Measurements from ENCODE around the gene FAM156A.
A peak's percentile ranks its signal among the peaks of the same experiment; 100 is the strongest.
"Not testable (repeated sequence)": the region's sequence is repeated elsewhere in the genome, so short reads cannot be mapped to it uniquely, and the experiment has no call there.

The FAM156A gene

GRCh38 chrX:52966993-52967738, 8.8 kb upstream of the FAM156A start:
- not testable (repeated sequence) for DNase-seq (ENCODE audit: low read depth in 3 of 3)

GRCh38 chrX:52958961-52959360, 643 bp upstream of the FAM156A start:
- not testable (repeated sequence) for DNase-seq (ENCODE audit: low read depth in 3 of 3)

- DNase-seq (ENCODE audit: low read depth in 3 of 3), result not testable (repeated sequence)
These were observed 8.4 kb downstream of the FAM156A start for GRCh38 chrX:52949884-52950283.

GRCh38 chrX:52949325-52949724, 9.0 kb downstream of the FAM156A start:
- DNase-seq (ENCODE audit: low read depth in 3 of 3), result not testable (repeated sequence)

GRCh38 chrX:52948265-52948664, 10.1 kb downstream of the FAM156A start:
- DNase-seq (ENCODE audit: low read depth in 3 of 3), result not testable (repeated sequence)

GRCh38 chrX:52947501-52947900, 10.8 kb downstream of the FAM156A start:
- not testable (repeated sequence) for DNase-seq (ENCODE audit: low read depth in 3 of 3)

GRCh38 chrX:52945838-52946494, 12.4 kb downstream of the FAM156A start:
- DNase-seq (ENCODE audit: low read depth in 3 of 3), result not testable (repeated sequence)

- DNase-seq (ENCODE audit: low read depth in 3 of 3), result not testable (repeated sequence)
These were observed 16.6 kb downstream of the FAM156A start for GRCh38 chrX:52941728-52942127.

GRCh38 chrX:52940704-52941103, 17.6 kb downstream of the FAM156A start:
- DNase-seq (ENCODE audit: low read depth in 3 of 3), result not testable (repeated sequence)

GRCh38 chrX:52935470-52935784, 22.9 kb downstream of the FAM156A start:
- not testable (repeated sequence) for DNase-seq (ENCODE audit: low read depth in 3 of 3)

- peak; percentile 74 to 92 (median 84) for DNase-seq (ENCODE audit: low read depth in 3 of 3)
These were observed 23.4 kb downstream of the FAM156A start for GRCh38 chrX:52934704-52935469.

- DNase-seq (ENCODE audit: low read depth in 3 of 3), result no peak
These were observed 24.2 kb downstream of the FAM156A start for GRCh38 chrX:52933976-52934703.

GRCh38 chrX:52933213-52933612, 25.1 kb downstream of the FAM156A start:
- no peak for DNase-seq (ENCODE audit: low read depth in 3 of 3)

GRCh38 chrX:52930214-52930613, 28.1 kb downstream of the FAM156A start:
- not testable (repeated sequence) for DNase-seq (ENCODE audit: low read depth in 3 of 3)

GRCh38 chrX:52923781-52924241, 34.5 kb downstream of the FAM156A start:
- no peak for DNase-seq (ENCODE audit: low read depth in 3 of 3)

GRCh38 chrX:52914704-52915103, 43.6 kb downstream of the FAM156A start:
- not testable (repeated sequence) for DNase-seq (ENCODE audit: low read depth in 3 of 3)

- DNase-seq (ENCODE audit: low read depth in 3 of 3), result not testable (repeated sequence)
These were observed 44.6 kb downstream of the FAM156A start for GRCh38 chrX:52913681-52914080.

- DNase-seq (ENCODE audit: low read depth in 3 of 3), result not testable (repeated sequence)
These were observed 48.9 kb downstream of the FAM156A start for GRCh38 chrX:52909313-52909969.

GRCh38 chrX:52907900-52908299, 50.4 kb downstream of the FAM156A start:
- DNase-seq (ENCODE audit: low read depth in 3 of 3), result not testable (repeated sequence)

GRCh38 chrX:52907137-52907536, 51.2 kb downstream of the FAM156A start:
- DNase-seq (ENCODE audit: low read depth in 3 of 3), result not testable (repeated sequence)

- DNase-seq (ENCODE audit: low read depth in 3 of 3), result not testable (repeated sequence)
These were observed 52.2 kb downstream of the FAM156A start for GRCh38 chrX:52906072-52906471.

Data from stimulated activated CD4-positive, alpha-beta T cell treated with anti-CD3 and anti-CD28 coated beads, TNF-alpha, amount 100 ng/mL, for 48 hours (primary cell).